ENCODE measurements around the gene RNF168. TPM values are rescaled to one million over a fixed set of nuclear protein-coding genes. Genes with fewer than 3 reads are reported as not detected.
A peak's percentile ranks its signal among the peaks of the same experiment; 100 is the strongest.

The RNF168 gene
- total RNA-seq, 1 donor from 2014 or later: 18.3 TPM

DNA sequence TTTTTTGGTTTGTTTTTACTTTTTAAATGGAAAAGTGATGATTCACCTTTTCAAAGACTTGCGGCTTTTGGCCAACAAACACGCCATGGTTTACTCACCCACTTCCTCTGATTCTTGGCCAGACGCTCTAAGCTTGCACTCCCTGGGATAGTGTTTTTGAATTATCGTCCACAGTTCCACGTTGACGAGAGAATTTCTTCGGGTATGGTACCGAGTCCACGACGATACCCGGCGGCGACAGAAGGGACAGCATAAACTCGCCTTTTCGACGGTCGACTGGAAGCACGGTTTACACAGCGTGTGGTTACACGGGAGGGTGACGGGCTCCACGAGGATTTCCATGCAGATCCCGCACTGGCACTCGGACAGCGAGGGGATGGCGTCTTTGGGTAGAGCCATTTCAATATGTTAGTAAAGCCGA lies 783 bp downstream of the RNF168 start:
- peak; percentile 88 for DNase-seq (ENCODE audit: low read depth)
- peak overlapping the region; percentile 91 for H3K4me2 ChIP-seq (ENCODE audit: low read length)
- H3K27ac ChIP-seq (ENCODE audit: low read depth, low read length): peak overlapping the region; percentile 93
- peak overlapping the region; percentile 99 for H3K4me3 Mint-ChIP-seq (ENCODE audit: unreplicated experiment)
- H3K36me3 ChIP-seq (ENCODE audit: insufficient read depth, low read length): no peaks in the 10 kb centered on the region
- peaks cover 4% of the 10 kb centered on the region for H3K9me3 Mint-ChIP-seq (ENCODE audit: unreplicated experiment)
- peak overlapping the region; percentile 91 for H3K9ac ChIP-seq (ENCODE audit: low read length)
- no peaks in the 10 kb centered on the region for H3K27me3 Mint-ChIP-seq (ENCODE audit: low read depth, unreplicated experiment)
- H3K4me1 Mint-ChIP-seq (ENCODE audit: low read depth, unreplicated experiment): peaks cover 11% of the 10 kb centered on the region
- H3K36me3 Mint-ChIP-seq (ENCODE audit: low read depth, unreplicated experiment): peaks cover 1% of the 10 kb centered on the region
- peak; percentile 5 for FAIRE-seq
- H3K9me3 ChIP-seq (ENCODE audit: insufficient read depth, low read depth, low read length): no peaks in the 10 kb centered on the region
- H3K27ac Mint-ChIP-seq (ENCODE audit: unreplicated experiment): peak overlapping the region; percentile 93
- peaks cover 47% of the 10 kb centered on the region for H4K20me1 ChIP-seq (ENCODE audit: insufficient read depth, low read length)
- peak overlapping the region; percentile 37 for H2AFZ ChIP-seq (ENCODE audit: low read depth, low read length)
- H3K4me1 ChIP-seq (ENCODE audit: insufficient read depth, low read length): peaks cover 16% of the 10 kb centered on the region
- H3K79me2 ChIP-seq (ENCODE audit: insufficient read depth, low read length): peaks cover 54% of the 10 kb centered on the region
- no peaks in the 10 kb centered on the region for H3K27me3 ChIP-seq (ENCODE audit: insufficient read depth, low read length)
- TF ChIP-seq, protein P1, sequence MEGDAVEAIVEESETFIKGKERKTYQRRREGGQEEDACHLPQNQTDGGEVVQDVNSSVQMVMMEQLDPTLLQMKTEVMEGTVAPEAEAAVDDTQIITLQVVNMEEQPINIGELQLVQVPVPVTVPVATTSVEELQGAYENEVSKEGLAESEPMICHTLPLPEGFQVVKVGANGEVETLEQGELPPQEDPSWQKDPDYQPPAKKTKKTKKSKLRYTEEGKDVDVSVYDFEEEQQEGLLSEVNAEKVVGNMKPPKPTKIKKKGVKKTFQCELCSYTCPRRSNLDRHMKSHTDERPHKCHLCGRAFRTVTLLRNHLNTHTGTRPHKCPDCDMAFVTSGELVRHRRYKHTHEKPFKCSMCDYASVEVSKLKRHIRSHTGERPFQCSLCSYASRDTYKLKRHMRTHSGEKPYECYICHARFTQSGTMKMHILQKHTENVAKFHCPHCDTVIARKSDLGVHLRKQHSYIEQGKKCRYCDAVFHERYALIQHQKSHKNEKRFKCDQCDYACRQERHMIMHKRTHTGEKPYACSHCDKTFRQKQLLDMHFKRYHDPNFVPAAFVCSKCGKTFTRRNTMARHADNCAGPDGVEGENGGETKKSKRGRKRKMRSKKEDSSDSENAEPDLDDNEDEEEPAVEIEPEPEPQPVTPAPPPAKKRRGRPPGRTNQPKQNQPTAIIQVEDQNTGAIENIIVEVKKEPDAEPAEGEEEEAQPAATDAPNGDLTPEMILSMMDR (IDR thresholded peaks at IDR 0.05; ENCODE audit: insufficient read depth, low read depth, low read length): no peak
- TF ChIP-seq EZH2 (IDR thresholded peaks at IDR 0.05; ENCODE audit: insufficient read depth, low read length): no peak
- peak overlapping the region; percentile 97 for H3K4me3 ChIP-seq (ENCODE audit: insufficient read depth, low read depth, low read length)

DNA sequence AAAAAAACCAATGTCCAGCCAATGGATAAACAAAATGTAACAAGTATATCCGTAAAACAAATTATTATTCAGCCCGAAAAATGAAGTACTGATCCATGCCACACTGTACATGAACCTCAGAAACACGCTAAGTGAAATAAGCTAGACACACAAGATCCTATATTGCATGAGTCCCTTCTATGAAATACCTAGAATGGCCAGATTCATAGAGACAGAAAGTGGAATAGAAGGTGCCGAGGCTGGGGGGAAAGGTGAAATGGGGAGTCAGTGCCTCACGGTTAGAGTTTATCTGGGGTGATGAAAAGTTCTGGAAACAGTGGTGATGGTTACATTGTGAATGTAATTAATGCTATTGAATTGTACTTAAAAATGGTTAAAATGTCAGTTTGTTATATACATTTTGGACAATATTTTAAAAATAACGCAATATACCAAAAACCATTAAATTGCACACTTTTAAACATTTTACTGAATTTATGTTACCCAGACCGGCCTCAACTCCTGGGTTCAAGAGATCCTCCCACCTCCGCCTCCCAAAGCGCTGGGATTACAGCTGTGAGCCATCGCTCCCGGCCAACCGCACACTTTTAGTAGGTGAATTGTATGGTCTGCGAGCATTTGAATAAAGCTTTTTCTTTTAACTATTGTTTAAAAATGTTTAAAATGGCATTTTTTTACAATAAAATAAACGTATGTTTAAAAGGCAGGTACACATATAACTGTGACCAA lies 2.1 kb downstream of the RNF168 start:
- TF ChIP-seq EZH2 (IDR thresholded peaks at IDR 0.05; ENCODE audit: insufficient read depth, low read length): no peak
- TF ChIP-seq, protein P1 (IDR thresholded peaks at IDR 0.05; ENCODE audit: insufficient read depth, low read depth, low read length): no peak
- H3K27ac Mint-ChIP-seq (ENCODE audit: unreplicated experiment): peak overlapping the region; percentile 88
- peak overlapping the region; percentile 93 for H3K27ac ChIP-seq (ENCODE audit: low read depth, low read length)
- peak overlapping the region; percentile 99 for H3K4me3 Mint-ChIP-seq (ENCODE audit: unreplicated experiment)
- H3K79me2 ChIP-seq (ENCODE audit: insufficient read depth, low read length): peaks cover 67% of the 10 kb centered on the region
- no peaks in the 10 kb centered on the region for H3K27me3 ChIP-seq (ENCODE audit: insufficient read depth, low read length)
- peaks cover 16% of the 10 kb centered on the region for H3K4me1 ChIP-seq (ENCODE audit: insufficient read depth, low read length)
- FAIRE-seq (no peak), DNase-seq (ENCODE audit: low read depth) (peak; percentile 29)
- H3K36me3 ChIP-seq (ENCODE audit: insufficient read depth, low read length): no peaks in the 10 kb centered on the region
- H3K9ac ChIP-seq (ENCODE audit: low read length): peak overlapping the region; percentile 91
- peaks cover 1% of the 10 kb centered on the region for H3K36me3 Mint-ChIP-seq (ENCODE audit: low read depth, unreplicated experiment)
- H3K9me3 Mint-ChIP-seq (ENCODE audit: unreplicated experiment): no peaks in the 10 kb centered on the region
- peak overlapping the region; percentile 97 for H3K4me3 ChIP-seq (ENCODE audit: insufficient read depth, low read depth, low read length)
- H3K27me3 Mint-ChIP-seq (ENCODE audit: low read depth, unreplicated experiment): no peaks in the 10 kb centered on the region
- H3K4me1 Mint-ChIP-seq (ENCODE audit: low read depth, unreplicated experiment): peaks cover 11% of the 10 kb centered on the region
- H3K9me3 ChIP-seq (ENCODE audit: insufficient read depth, low read depth, low read length): no peaks in the 10 kb centered on the region
- H4K20me1 ChIP-seq (ENCODE audit: insufficient read depth, low read length): peaks cover 50% of the 10 kb centered on the region
- H2AFZ ChIP-seq (ENCODE audit: low read depth, low read length): no peak overlapping the region
- peak overlapping the region; percentile 91 for H3K4me2 ChIP-seq (ENCODE audit: low read length)
